Hematopoietic multipotent progenitor cell treated with erythropoietin and hydrocortisone succinate and interleukin-3 and kit ligand, for 6 days (in vitro differentiated cells): ENCODE results near the gene CYBRD1.
"Not testable (repeated sequence)": the region's sequence is repeated elsewhere in the genome, so short reads cannot be mapped to it uniquely, and the experiment has no call there.

Experiments used
- DNase-seq: peaks from one replicate; pipeline ENCODE4 v3.0.0-alpha.2; 2015

Gene CYBRD1, protein sequence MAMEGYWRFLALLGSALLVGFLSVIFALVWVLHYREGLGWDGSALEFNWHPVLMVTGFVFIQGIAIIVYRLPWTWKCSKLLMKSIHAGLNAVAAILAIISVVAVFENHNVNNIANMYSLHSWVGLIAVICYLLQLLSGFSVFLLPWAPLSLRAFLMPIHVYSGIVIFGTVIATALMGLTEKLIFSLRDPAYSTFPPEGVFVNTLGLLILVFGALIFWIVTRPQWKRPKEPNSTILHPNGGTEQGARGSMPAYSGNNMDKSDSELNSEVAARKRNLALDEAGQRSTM

DNA sequence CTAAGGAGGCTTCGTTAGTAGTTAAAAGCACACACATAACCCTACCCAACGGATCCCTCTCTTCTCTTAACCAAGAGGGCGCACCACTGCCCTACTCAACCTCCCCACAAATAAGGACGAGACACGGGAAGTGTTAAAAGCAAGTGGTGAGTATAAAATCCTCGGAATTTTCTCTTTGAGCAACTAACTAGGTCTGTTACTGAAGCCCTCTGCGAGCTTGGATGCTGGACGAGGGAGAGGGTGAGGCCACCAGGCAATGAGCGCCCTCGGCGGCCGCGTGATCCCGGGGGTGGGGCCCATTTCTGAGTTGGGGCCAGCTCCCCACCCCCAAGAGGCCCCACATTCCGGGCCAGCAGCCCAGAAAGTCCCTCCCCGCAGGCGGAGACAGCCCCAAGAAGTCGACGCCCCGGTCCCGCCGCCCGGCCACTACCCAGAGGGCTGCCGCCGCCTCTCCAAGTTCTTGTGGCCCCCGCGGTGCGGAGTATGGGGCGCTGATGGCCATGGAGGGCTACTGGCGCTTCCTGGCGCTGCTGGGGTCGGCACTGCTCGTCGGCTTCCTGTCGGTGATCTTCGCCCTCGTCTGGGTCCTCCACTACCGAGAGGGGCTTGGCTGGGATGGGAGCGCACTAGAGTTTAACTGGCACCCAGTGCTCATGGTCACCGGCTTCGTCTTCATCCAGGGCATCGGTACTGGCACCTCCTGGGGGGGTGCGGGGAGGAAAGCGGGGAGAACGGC is at the start of gene CYBRD1:
CYBRD1 (plus strand) TSS at position 423 of the 736 bp plus-strand sequence; CDS start at position 495, 72 bp downstream.
- DNase-seq = peak; percentile 94

DNA sequence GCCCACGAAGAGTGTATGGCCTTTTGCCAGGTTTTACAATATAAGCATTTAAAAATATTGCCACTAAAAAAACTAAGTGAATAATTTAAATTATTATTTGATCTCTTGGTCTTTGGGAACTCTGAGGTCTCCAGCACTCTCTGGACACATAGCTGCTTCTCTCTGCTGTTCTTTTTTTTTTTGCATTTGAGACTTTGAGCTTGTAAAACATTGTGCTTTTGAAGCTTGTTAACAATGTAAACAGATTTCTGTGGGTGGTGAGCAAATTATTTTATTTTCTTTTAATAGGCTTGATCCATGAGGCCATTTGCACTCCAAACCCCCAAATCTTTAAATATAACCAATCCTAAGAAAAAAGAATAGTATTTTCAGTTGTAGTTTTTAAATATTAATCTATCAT is 46.3 kb upstream of the CYBRD1 start:
- DNase-seq = no peak

DNA sequence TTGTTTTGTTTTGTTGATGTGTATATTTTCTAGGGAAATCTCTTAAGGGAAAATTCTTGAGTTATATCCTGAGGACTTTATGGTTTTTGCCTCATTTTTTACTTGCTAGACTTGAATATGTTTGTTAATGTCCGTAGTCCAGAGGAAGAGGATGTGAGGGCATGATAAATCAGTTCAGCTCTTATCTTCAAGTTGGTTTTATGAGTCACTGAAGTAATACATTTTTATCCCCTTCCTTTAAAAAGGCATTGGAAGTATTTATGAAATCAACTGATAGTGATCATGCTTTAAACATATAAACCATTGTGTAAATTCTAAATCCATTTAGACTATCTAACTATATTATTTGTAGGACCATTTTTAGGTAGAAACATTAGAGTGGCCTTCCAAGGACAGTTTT is 43.9 kb upstream of the CYBRD1 start:
- DNase-seq = no peak

DNA sequence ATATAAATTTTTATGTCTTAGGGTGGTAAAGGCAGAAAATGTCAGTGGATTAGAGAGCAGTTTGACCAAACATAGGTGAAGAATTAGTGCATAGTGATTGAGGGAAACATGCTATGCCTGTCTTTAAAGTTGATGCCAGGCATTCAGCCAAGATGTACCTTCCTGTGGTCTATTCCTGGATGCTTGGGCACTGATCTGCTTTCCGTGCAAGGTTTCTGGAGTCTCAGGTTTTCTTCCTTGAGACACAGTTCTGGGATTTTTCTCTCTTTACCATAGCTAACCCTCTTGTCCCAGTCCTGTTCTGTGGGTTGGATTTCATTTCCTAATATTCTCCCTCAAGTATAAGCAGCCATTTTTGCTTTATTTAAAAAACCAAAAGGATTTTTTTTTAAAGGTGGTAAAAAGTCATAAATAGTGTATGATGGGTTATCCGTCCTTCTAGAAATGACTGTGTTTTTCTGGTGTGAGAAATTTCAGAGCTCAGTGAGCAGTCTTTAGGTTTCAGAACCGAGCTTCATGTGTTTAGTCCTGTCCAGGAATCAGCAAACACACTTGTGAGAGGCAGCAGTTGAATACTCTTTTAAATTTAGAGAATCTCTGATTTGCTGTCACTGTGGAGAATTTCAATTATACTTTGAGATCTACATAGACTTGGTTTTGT is 43.0 kb upstream of the CYBRD1 start:
- no peak for DNase-seq

DNA sequence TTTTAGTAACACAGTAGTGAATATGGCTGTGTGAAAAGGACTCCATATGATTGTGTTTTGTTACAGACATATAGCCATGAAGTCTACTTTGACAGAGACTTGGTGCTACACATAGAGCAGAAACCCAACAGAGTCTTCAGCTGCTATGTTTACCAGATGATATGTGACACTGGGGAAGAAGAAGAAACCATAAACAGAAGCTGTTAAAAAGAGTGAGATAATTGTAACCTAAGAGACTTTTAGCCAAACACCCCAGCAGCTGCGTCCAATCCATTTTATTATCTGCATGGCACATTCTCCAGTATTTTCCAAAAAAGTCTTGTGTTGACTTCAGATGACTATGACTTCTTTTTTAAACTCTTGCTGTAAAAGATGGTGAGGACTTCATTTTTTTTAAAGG is 41.4 kb upstream of the CYBRD1 start:
- no peak for DNase-seq

DNA sequence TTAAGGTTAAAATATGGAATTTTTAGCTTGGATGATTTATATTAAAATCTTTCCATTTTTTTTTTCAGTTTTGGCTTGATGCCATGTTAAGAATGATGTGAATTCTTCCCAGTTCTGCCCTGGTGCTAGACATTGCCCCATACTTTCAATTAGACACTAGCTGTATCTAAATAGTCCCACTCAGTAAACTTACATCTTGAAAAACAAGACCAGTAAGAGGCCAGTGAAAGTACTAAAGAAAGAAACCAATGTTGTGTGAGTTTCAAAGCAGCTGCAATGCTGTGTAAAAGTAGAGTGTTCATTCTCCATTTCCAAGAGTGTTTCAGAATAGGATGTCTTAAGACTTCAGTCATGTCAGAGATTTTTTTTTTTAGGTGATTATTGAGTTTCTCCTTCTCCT is 40.0 kb upstream of the CYBRD1 start:
- no peak for DNase-seq

DNA sequence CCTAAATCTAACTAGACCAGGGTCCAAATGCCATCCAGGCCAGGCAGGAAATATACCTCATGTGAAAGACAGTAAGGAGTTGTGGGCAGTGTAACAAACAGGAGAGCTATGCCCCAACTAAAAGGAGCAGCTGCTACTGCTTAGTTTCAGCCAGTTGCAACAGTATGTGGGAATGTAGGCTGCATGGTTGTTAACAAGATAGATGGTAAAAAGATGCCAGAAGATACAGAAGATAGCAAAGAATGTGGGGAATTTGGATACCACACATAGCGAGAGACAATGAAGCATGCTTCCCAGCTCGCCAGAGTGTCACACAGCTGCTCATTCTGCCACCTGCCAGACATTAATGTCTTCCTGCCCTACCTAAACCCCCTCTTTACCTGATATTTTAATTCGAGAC is 39.4 kb upstream of the CYBRD1 start:
- DNase-seq = no peak

DNA sequence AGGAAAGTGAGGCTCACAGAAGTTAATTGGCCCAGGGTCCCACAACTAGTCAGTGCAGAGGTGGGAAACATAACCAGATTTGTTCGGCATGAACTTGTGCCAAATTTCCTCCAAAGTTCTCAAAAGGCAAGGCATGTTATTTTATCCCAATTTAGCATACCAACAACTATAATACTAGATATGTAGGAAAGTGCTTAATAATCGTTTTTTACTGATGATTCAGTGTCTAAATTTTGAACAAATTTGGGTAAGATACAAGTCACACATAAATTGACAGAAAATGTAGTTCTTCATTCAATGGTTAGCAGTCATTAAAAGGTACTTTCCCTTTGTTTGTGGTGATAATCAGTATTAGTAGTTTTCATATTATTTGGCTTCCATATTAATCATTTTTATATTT is 38.5 kb upstream of the CYBRD1 start:
- no peak for DNase-seq

DNA sequence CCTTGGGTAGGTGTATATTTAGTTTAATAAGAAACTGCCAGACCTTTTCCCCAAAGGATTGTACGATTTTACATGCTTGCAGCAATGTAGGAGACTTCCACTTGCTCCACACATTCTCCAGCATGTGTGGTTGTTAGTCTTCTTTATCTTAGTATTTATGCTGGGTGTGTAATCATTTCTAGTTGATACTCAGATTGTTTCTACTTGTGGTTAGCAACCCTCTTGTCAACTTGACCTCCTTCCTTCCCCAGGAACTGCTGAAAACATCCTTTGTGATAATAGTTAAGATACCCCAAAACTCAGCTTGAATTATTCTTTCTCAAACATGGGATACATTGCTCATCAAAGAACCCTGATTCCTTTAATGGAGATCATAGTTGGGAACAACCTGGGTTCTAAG is 37.2 kb upstream of the CYBRD1 start:
- no peak for DNase-seq

DNA sequence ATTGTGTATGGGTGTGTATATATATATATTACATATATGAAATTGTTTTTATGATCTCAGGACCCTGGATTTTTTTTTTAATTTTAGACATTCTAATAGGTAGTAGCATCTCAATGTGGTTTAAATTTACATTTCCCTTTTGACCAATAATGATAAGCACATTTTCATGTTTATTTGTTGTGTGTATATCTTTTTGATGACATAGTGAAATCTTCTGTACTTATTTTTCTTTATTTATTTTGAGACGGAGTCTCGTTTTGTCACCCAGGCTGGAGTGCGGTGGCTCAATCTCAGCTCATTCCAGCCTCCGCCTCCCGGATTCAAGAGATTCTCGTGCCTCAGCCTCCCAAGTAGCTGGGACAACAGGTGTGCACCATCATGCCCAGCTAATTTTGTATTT is 35.1 kb upstream of the CYBRD1 start:
- no peak for DNase-seq

DNA sequence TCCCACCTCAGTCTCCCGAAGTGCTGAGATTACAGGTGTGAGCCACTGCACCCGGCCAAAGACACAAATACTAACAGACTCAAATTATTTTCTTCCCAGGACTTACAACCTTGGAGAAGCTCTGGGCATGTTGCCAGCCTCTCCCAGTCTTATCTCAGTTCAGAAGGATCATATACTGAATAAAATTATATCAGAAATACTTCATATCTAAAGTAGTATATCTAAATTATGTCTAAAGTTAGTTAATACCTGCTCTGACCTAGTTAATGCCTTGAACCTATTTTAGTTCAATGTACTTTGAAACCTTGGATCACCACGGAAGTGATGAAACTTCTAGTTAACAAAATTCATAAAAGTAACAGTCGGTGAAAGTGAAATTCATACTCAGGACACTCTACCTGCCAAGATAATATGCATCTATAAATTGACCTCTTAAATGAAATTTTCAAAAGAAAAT is 34.4 kb upstream of the CYBRD1 start:
- no peak for DNase-seq

DNA sequence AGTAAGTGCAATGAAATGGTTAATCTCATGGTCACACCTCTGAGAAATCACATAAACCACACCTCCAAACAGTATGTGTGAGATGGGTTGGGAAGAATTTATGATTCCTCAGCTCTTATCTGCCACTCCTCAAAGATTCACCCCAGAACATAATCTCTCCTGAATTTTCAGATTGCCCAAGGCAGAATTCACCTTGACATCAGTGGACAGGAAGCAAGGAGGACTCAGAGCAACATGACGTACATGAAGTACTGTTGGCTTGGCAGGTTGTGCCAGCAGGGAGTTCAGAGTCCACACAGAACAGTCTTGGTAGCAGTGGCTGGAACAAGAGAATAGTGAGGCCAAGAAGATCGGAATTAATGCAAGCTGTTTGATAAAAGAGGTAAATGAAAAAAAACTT is 31.7 kb upstream of the CYBRD1 start:
- no peak for DNase-seq

DNA sequence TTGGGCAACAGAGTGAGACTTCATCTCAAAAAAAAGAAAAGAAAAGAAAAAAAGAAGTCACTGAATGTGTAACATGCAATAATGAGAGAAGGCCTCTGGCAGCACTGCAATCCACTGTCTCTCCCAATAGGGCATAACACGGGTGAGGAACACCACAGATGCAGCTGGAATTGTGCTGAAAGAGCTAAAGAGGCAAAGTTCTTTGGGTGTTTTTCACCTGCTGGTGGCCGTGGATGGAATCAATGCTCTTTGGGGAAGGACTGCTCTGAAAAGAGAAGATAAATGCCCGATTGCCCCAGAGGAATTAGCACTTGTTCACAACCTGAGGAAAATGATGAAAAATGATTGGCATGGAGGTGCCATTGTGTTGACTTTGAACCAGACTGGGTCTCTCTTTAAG is 31.0 kb upstream of the CYBRD1 start:
- peak; percentile 25 for DNase-seq

DNA sequence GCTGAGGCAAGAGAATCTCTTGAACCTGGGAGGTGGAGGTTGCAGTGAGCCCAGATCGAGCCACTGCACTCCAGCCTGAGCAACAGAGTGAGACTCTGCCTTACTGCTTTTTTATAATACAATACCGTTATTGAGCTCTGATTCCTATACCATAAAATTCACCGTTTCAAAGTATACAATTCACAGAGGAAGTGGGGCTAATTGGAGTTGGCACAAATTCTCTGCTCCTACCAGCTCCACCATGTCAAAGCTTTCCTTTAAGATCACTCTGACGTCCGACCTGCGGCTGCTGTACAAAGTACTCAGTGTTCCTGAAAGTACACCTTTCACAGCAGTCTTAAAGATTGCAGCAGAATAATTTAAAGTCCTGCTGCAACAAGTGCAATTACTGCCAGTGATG is 29.6 kb upstream of the CYBRD1 start:
- DNase-seq = no peak

DNA sequence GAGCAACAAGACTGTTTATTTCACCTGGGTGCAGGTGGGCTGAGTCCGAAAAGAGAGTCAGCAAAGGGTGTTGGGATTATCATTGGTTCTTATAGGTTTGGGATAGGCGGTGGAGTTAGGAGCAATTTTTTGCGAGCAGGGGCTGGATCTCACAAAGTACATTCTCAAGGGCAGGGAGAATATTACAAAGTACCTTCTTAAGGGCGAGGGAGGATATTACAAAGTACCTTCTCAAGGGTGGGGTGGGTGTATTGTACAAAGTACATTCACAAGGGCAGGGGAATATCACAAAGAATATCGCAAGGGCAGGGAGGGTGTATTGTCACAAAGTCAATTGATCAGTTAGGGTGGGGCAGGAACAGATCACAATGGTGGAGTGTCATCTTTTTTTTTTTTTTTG is 24.6 kb upstream of the CYBRD1 start:
- DNase-seq = not testable (repeated sequence)

DNA sequence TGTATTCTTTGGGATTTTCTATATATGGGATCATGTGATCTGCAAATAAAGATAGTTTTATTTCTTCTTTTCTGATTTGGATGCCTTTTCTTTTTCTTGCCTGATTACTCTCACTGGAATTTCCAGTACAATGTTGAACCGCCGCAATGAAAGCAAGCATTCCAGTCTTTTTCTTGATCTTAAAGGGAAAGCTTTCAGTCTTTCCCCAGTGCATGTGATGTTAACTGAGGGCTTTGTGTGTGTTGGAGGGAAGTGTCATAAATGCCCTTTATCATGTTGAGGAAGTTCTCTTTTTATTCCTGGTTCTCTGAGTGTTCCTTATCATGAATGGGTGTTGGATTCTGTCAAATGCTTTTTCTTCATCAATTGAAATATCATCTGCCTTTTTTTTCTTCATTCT is 16.9 kb upstream of the CYBRD1 start:
- DNase-seq = no peak

DNA sequence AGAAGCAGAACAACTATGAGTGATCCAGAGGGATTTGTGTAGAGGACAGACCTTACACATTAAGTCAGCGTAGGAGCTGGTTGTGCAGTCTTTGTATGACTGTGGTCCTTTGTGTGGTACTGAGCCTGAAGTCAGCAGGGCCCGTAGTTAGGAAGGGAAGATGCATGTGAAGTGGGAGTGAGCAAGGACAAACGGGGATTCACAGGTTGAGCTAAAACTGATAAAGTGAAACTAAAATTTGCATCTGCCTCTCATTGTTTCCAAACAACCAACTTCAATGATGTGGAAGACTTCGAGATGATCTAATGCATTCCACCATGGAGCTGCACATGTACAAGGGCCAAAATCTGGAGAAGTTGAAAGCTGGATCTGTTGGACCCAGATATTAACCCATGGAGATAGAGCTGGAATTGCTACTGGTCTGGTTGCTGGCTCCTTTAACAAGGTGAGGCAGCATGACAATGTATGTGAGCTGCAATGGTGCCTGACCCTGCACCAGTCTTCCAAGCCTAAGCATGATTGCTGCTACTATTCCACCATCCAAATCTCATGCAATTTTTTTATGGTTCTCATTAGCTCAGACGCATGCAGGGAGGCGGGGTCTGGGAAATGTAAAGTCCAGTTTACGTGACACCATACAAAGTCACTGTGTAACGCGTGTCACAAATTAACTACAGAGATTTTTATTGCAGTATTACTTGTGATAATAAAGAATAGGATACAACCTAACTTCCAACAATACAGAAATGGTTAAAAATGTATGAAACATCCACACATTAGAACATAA is 12.1 kb upstream of the CYBRD1 start:
- DNase-seq = no peak

DNA sequence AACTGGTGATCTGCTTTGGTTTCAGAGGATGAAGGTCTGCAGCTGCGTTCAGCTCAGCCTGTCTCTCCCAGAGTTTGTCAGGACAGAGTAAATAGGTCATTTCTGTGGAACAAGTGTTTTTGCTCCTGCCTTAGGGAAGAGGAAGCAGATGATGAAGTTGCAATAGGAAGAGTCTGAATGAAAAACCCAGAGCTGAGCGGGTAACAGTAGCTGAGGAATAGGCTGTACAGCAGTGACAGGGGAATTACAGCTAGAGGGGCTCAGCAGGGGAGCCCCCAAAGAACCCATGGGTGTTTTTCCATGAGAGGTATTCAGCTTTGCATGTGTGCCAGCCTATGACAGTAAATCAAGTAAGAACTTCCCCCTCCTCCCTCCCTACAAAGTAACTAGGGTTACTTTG is 10.3 kb upstream of the CYBRD1 start:
- no peak for DNase-seq

DNA sequence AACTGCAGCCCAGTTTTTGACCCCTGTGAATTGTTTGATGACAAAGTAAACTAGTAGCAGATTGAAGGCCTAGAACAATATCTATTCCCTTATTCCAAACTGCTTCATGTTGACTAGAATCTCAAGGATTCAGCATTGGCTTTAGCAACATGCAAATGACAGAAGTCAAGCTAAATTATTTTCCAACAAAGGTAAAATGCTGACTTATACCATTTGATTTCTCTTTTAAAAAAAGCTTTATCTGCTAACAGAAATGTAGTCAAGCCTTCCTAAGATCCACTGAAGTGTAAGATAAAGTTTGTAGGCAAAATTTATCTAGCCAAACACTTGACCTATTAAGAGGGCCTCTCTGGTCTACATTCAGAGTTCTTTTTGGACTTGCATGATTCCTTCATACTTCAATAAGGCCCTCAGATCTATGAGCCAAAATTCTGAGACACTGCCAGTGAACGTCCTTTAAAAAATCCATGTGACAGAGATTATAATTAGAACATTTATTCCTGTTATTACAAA is 9.5 kb upstream of the CYBRD1 start:
- DNase-seq = peak; percentile 63

DNA sequence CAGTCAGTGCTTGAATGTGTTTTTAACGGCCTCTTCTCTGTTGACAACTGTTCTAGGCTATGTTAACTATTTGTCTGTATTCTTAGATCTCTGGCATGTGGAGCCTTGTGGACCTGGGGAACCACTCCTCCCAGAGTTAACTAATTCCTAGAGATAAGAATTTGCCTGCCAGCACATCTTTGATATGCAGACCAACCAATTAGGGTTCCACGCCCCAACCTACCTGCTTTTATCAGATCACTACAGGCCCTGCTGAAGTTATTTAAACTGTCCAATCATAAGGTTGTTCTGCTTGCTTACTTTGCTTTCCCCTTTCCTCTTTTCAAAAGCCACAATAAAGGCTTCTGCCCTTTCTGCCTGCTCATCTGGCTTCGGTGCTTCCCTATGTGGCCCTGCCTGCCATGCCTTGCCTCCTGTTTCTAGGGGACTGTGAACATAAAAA is 8.5 kb upstream of the CYBRD1 start:
- DNase-seq = peak; percentile 92

DNA sequence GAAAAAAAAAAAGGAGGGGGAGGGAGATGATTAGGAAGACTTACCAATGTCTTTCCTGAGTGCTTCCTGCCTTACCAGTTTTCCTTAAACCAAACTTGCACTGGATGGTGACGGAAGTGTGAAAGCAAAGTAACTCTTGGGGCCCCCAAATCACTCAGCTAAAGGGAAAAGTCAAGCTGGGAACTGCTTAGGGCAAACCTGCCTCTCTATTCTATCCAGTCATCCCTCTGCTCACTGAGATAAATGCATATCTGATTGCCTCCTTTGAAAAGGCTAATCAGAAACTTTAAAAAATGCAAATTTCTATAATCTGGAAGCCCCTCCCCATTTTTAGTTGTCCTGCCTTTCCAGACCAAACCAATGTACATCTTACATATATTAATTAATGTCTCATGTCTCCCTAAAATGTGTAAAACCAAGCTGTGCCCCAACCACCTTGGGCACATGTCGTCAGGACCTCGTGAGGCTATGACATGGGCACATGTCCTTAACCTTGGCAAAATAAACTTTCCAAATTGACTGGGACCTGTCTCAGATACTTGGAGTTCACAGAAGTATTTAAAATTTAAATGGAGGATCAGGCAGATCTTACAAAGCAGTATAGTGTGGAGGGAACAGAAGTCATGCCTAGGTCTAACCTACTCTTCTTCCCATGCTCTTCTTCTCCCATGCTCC is 7.2 kb upstream of the CYBRD1 start:
- DNase-seq = peak; percentile 20

DNA sequence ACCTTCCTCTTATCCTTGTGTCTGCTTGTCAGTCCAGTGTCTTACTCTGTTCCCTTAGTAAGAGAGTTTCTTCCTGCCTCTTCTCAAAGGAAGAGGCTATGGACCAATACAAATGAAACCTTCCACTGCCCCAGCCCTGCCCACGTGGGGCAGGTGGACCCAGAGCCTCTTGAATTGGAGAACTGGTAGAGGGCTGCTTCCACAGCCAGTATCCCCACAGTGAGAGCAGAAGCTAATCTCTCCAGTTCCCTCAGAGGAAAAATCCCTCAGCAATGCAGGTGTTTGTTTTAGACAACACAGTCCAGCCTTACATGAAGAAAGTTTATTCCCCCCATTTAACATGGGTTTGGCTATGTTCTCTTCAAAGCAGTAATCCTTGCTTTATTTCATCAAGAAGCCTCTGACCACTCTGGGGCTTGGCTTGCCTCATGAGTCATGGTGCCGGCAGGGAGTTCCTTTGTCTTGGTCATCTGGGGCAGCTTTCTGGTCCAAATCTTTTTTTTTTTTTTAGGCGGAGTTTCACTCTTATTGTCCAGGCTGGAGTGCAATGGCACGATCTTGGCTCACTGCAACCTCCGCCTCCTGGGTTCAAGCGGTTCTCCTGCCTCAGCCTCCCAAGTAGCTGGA is 6.5 kb upstream of the CYBRD1 start:
- DNase-seq = no peak
